ENCODE measurements around the gene AK8.

Gene AK8

DNA sequence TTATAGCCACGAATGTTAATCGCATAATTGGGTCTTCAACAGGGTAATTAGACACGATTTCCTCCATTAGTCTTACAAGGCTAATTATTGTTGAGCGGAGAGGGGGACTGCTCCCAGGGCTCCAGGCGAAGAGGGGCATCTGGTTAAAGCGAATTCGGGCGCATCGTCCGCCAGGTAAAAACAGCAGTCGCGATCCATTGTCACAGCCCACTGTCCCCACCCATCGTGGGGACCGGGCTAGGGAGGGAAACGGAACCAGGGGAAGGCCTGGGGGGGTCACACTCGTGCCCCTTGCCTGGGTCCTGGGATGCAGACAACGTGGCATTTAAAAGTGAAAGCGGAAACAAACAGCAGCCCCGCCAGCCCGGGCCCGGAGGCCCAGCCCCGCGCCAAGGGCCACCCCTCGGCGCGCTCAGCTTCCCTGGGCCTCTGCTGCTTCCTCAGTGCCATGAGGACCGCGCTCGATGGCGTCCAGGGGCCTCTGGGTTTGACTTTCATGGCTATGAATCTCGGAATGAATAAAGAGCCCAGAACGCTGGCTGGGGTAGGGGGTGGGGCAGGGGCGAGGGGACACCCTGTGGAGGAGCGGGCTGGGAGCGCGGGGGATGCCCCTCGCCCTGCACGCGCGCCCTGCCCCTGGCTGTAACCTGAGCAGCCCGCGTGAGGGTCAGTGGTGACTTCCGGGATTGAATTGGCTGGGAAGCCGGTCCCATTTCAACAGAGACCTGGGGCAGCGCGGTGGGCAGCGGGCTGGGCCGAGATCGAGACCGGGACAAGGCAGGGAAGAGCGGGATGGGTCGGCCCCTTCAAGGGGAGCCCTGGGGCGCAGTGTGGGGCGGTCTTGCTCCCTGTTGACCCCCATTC, 107.9 kb downstream of the AK8 start:
- peak; percentile 67 to 83 (median 79) for DNase-seq
- Histone ChIP-seq H3K27me3 (replicated peaks in 2 of 5; ENCODE audit: control insufficient read depth in 4 of 5, insufficient read depth in 5 of 5, low read length in 4 of 5) (no peaks in the 10 kb centered on the region), H3K4me3 (ENCODE audit: control insufficient read depth in 1 of 7, extremely low read depth in 1 of 7, insufficient read depth in 4 of 7, low read depth in 2 of 7, low read length in 6 of 7) (peak overlapping the region; percentile 65 to 98 (median 90)), H3K36me3 (ENCODE audit: control insufficient read depth in 4 of 4, insufficient read depth in 4 of 4, low read length in 3 of 4) (no peaks in the 10 kb centered on the region), H3K27ac (ENCODE audit: insufficient read depth in 1 of 2, low read depth in 1 of 2, low read length in 2 of 2, poor library complexity in 1 of 2, severe bottlenecking in 2 of 2) (peak overlapping the region; percentile 85 to 92), H3K9me3 (ENCODE audit: control extremely low read depth in 1 of 5, control insufficient read depth in 4 of 5, insufficient read depth in 2 of 5, low read depth in 1 of 5, low read length in 4 of 5) (peaks cover 0 to 3% (median 0%) of the 10 kb centered on the region in 5 experiments), H3K4me1 (ENCODE audit: control extremely low read depth in 1 of 4, control insufficient read depth in 4 of 4, insufficient read depth in 4 of 4, low read length in 3 of 4) (peaks cover 3 to 21% (median 20%) of the 10 kb centered on the region in 4 experiments)
- POLR2A ChIA-PET = interaction anchor here (0.8 to 2.1 kb wide), 4 partner anchors 12 to 29 kb away, joined by 3 to 5 read pairs (median 3); no protein-coding TSS in a partner anchor
- 5% methylated on average over 42 of the region's 54 CpGs for WGBS (ENCODE audit: insufficient coverage)
- CTCF ChIA-PET = interaction anchor here (0.9 to 4.4 kb wide), 6 partner anchors 14 to 118 kb away, joined by 3 to 27 read pairs (median 4); partner anchors contain the start of genes DDX31 and GTF3C4

DNA sequence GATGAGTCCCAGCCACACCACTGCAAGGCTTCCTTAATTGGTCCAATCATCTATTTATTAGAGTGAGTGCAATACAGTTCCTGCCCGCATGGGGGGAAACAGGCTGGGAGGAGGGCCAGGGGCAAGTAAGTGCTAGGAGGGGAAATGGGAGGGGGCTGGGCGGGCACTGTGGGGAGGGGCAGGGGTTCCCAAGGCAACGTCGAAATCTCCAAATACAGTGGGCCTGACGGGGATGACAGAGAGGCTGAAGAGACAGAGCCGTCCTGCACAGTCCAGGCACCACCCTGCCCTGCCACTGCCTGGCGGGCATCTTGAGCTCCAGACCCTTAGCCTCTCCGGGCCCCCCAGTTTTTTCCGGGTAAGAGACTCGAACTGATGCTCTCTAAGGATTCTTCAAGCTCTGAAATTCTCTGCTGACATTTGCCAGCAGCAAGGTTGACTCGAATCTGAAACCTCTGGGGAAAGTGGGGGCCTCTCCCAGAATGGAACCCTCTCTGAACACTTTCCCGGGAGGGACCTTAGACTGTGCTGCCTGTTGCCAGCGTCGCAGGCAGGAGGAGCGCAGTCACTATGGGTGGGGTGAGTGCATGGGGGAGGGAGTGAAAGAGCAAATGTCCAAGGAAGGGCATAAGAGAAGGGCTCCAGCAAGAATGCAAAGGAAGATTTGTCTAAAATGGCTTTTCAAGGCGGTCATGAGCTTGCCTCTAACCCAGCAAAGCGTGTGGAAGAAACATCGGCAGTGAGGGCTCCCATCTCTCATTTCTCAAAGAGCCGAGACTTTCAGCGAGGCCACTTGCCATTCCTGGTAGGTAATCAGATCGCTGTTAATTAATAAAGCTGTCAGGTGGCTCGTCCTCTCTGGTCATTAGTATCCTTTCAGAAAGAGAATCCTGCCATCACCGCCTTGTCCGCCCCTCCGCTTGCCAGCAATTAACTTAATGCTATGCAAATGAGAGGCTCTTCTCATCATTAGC, 108.9 kb downstream of the AK8 start:
- ChIA-PET CTCF (interaction anchor here (0.6 to 4.4 kb wide), 10 partner anchors 13 to 117 kb away, joined by 3 to 27 read pairs (median 4); partner anchors contain the start of genes DDX31 and GTF3C4), POLR2A (interaction anchor here (0.7 to 2.1 kb wide), 5 partner anchors 11 to 30 kb away, joined by 3 to 5 read pairs (median 3); no protein-coding TSS in a partner anchor)
- Histone ChIP-seq H3K27me3 (replicated peaks in 2 of 5; ENCODE audit: control insufficient read depth in 4 of 5, insufficient read depth in 5 of 5, low read length in 4 of 5) (no peaks in the 10 kb centered on the region), H3K9me3 (ENCODE audit: control extremely low read depth in 1 of 5, control insufficient read depth in 4 of 5, insufficient read depth in 2 of 5, low read depth in 1 of 5, low read length in 4 of 5) (peaks cover 0 to 3% (median 0%) of the 10 kb centered on the region in 5 experiments), H3K27ac (ENCODE audit: insufficient read depth in 1 of 2, low read depth in 1 of 2, low read length in 2 of 2, poor library complexity in 1 of 2, severe bottlenecking in 2 of 2) (peak overlapping the region; percentile 85 to 92), H3K4me1 (ENCODE audit: control extremely low read depth in 1 of 4, control insufficient read depth in 4 of 4, insufficient read depth in 4 of 4, low read length in 3 of 4) (peaks cover 3 to 21% (median 20%) of the 10 kb centered on the region in 4 experiments), H3K36me3 (ENCODE audit: control insufficient read depth in 4 of 4, insufficient read depth in 4 of 4, low read length in 3 of 4) (no peaks in the 10 kb centered on the region), H3K4me3 (ENCODE audit: control insufficient read depth in 1 of 7, extremely low read depth in 1 of 7, insufficient read depth in 4 of 7, low read depth in 2 of 7, low read length in 6 of 7) (peak overlapping the region; percentile 65 to 98 (median 90))
- peak; percentile 86 to 92 (median 92) for DNase-seq
- 0% methylated on average over 22 of the region's 25 CpGs for whole genome bisulfite sequencing (ENCODE audit: insufficient coverage)

DNA sequence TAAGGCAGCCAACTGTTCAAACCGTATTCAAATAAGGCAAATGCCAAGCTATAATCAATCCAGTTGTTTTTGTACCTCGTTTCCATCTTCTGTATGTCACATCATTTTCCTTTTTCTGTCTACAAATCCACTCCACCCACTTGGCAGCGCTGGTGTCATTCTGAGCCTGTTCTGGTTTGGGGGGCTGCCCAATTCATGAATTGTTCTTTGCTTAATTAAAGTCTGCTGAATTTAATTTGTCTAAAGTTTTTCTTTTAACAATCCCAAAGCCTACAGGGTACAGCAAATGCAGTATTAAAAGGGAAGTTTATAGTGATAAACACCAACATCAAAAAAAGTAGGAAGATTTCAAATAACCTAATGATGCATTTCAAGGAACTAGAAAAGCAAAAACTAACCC, 114.5 kb downstream of the AK8 start:
- 100% methylated on average over 1 of the region's 3 CpGs for WGBS (ENCODE audit: insufficient coverage)
- no peak for DNase-seq
- no peaks in the 10 kb centered on the region for H3K9me3 ChIP-seq (ENCODE audit: control extremely low read depth in 1 of 5, control insufficient read depth in 4 of 5, insufficient read depth in 2 of 5, low read depth in 1 of 5, low read length in 4 of 5)
- no peaks in the 10 kb centered on the region for H3K36me3 ChIP-seq (ENCODE audit: control insufficient read depth in 4 of 4, insufficient read depth in 4 of 4, low read length in 3 of 4)
- no peak overlapping the region for H3K27ac ChIP-seq (ENCODE audit: insufficient read depth in 1 of 2, low read depth in 1 of 2, low read length in 2 of 2, poor library complexity in 1 of 2, severe bottlenecking in 2 of 2)
- peaks cover 0 to 5% (median 2%) of the 10 kb centered on the region in 4 experiments for H3K4me1 ChIP-seq (ENCODE audit: control extremely low read depth in 1 of 4, control insufficient read depth in 4 of 4, insufficient read depth in 4 of 4, low read length in 3 of 4)
- H3K27me3 ChIP-seq (replicated peaks in 2 of 5; ENCODE audit: control insufficient read depth in 4 of 5, insufficient read depth in 5 of 5, low read length in 4 of 5) = no peaks in the 10 kb centered on the region
- H3K4me3 ChIP-seq (ENCODE audit: control insufficient read depth in 1 of 7, extremely low read depth in 1 of 7, insufficient read depth in 4 of 7, low read depth in 2 of 7, low read length in 6 of 7) = no peak overlapping the region
- ChIA-PET POLR2A (no interaction called here), CTCF (no interaction called here)

DNA sequence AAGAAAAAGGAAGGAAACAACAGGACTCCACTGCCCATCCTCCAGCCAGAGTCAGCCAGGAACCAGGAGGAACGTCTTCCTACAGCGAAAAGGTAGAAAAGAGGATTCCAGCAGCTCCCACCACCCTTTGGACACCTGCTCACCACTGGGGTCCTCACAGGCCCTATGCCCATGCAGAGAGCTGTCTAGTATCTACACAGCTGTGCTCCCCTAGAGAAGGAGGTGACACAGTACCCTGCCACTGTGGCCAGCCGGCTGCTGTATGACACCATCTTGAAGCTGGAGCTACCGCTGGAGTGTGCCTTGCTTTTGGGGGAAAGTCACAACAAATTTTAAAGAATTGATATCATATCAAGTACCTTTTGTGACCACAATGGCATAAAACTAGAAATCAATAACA, 115.2 kb downstream of the AK8 start:
- POLR2A ChIA-PET = no interaction called here
- WGBS (ENCODE audit: insufficient coverage) = 96% methylated on average over 4 of the region's 4 CpGs
- no peaks in the 10 kb centered on the region for H3K27me3 ChIP-seq (replicated peaks in 2 of 5; ENCODE audit: control insufficient read depth in 4 of 5, insufficient read depth in 5 of 5, low read length in 4 of 5)
- no peak for DNase-seq
- H3K9me3 ChIP-seq (ENCODE audit: control extremely low read depth in 1 of 5, control insufficient read depth in 4 of 5, insufficient read depth in 2 of 5, low read depth in 1 of 5, low read length in 4 of 5) = no peaks in the 10 kb centered on the region
- CTCF ChIA-PET = interaction anchor here (1.2 to 2.0 kb wide), 2 partner anchors 18 to 35 kb away, joined by 3 to 5 read pairs; no protein-coding TSS in a partner anchor
- H3K27ac ChIP-seq (ENCODE audit: insufficient read depth in 1 of 2, low read depth in 1 of 2, low read length in 2 of 2, poor library complexity in 1 of 2, severe bottlenecking in 2 of 2) = no peak overlapping the region
- no peaks in the 10 kb centered on the region for H3K4me1 ChIP-seq (ENCODE audit: control extremely low read depth in 1 of 4, control insufficient read depth in 4 of 4, insufficient read depth in 4 of 4, low read length in 3 of 4)
- no peak overlapping the region for H3K4me3 ChIP-seq (ENCODE audit: control insufficient read depth in 1 of 7, extremely low read depth in 1 of 7, insufficient read depth in 4 of 7, low read depth in 2 of 7, low read length in 6 of 7)
- H3K36me3 ChIP-seq (ENCODE audit: control insufficient read depth in 4 of 4, insufficient read depth in 4 of 4, low read length in 3 of 4) = no peaks in the 10 kb centered on the region

DNA sequence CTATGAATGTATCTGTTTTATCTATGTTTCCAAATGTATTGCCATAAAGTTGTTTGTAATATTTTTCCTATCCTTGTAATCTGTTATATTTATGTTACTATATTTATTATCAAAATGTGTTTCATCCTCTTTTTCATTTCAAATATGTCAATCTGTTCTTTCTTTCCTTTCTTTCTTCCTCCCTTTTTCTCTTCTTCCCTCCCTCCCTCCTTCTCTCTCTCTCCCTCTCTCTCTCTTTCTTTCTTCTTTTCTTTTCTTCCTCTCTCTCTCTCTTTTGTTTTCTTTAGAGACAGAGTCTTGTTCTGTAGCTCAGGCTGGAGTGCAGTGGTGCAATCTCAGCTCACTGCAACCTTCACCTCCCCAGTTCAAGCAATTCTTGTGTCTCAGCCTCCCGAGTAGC, 116.5 kb downstream of the AK8 start:
- ChIA-PET CTCF (interaction anchor here (0.6 to 2.0 kb wide), 4 partner anchors 17 to 241 kb away, joined by 3 to 5 read pairs (median 4); no protein-coding TSS in a partner anchor), POLR2A (no interaction called here)
- Histone ChIP-seq H3K36me3 (ENCODE audit: control insufficient read depth in 4 of 4, insufficient read depth in 4 of 4, low read length in 3 of 4) (no peaks in the 10 kb centered on the region), H3K4me1 (ENCODE audit: control extremely low read depth in 1 of 4, control insufficient read depth in 4 of 4, insufficient read depth in 4 of 4, low read length in 3 of 4) (no peaks in the 10 kb centered on the region), H3K27ac (ENCODE audit: insufficient read depth in 1 of 2, low read depth in 1 of 2, low read length in 2 of 2, poor library complexity in 1 of 2, severe bottlenecking in 2 of 2) (no peak overlapping the region), H3K27me3 (replicated peaks in 2 of 5; ENCODE audit: control insufficient read depth in 4 of 5, insufficient read depth in 5 of 5, low read length in 4 of 5) (no peaks in the 10 kb centered on the region), H3K9me3 (ENCODE audit: control extremely low read depth in 1 of 5, control insufficient read depth in 4 of 5, insufficient read depth in 2 of 5, low read depth in 1 of 5, low read length in 4 of 5) (no peaks in the 10 kb centered on the region), H3K4me3 (ENCODE audit: control insufficient read depth in 1 of 7, extremely low read depth in 1 of 7, insufficient read depth in 4 of 7, low read depth in 2 of 7, low read length in 6 of 7) (no peak overlapping the region)
- WGBS (ENCODE audit: insufficient coverage) = no CpG with 5 or more reads among the region's 1 CpG
- DNase-seq = no peak

DNA sequence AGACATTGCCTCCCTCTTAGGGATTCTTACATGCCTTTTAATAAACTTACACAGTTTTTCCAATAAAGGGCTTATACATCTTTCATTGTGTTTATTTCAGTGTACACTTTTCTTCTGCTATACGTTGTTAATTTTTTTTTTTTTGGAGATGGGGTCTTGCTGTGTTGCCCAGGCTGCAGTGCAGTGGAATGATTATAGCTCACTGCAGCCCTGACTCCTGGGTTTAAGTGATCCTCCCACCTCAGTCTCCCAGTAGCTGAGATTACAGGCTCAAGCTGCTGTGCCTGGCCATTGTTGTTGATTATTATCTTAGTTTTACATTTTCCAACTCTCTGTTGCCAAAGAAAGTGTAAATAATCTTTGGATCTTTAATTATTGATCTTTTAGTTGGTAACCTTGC, 118.0 kb downstream of the AK8 start:
- Histone ChIP-seq H3K36me3 (ENCODE audit: control insufficient read depth in 4 of 4, insufficient read depth in 4 of 4, low read length in 3 of 4) (no peaks in the 10 kb centered on the region), H3K9me3 (ENCODE audit: control extremely low read depth in 1 of 5, control insufficient read depth in 4 of 5, insufficient read depth in 2 of 5, low read depth in 1 of 5, low read length in 4 of 5) (no peaks in the 10 kb centered on the region), H3K4me3 (ENCODE audit: control insufficient read depth in 1 of 7, extremely low read depth in 1 of 7, insufficient read depth in 4 of 7, low read depth in 2 of 7, low read length in 6 of 7) (no peak overlapping the region), H3K4me1 (ENCODE audit: control extremely low read depth in 1 of 4, control insufficient read depth in 4 of 4, insufficient read depth in 4 of 4, low read length in 3 of 4) (no peaks in the 10 kb centered on the region), H3K27ac (ENCODE audit: insufficient read depth in 1 of 2, low read depth in 1 of 2, low read length in 2 of 2, poor library complexity in 1 of 2, severe bottlenecking in 2 of 2) (no peak overlapping the region), H3K27me3 (replicated peaks in 2 of 5; ENCODE audit: control insufficient read depth in 4 of 5, insufficient read depth in 5 of 5, low read length in 4 of 5) (no peaks in the 10 kb centered on the region)
- ChIA-PET CTCF (interaction anchor here (0.8 kb wide), 1 partner anchor 39 kb away, joined by 3 read pairs; no protein-coding TSS in a partner anchor), POLR2A (no interaction called here)
- no CpG with 5 or more reads among the region's 1 CpG for WGBS (ENCODE audit: insufficient coverage)
- no peak for DNase-seq

Data from common myeloid progenitor, CD34-positive (primary cell).